WTC11 (cell line): Measurements from ENCODE around the gene SLC10A7. TPM values are rescaled to one million over a fixed set of nuclear protein-coding genes. Genes with fewer than 3 reads are reported as not detected.

Experiments used
- ATAC-seq: fragments of 200-7000 bp; cut with Tn5 transposase; 2 replicates; pipeline ENCODE4 v1.10.0; 2021; ENCODE audit warnings: mild to moderate bottlenecking, moderate library complexity
- CTCF ChIA-PET: fragments of 300-600 bp; sonication (Branson Sonifier 250); formaldehyde crosslinking; loops from one replicate; lab custom pipeline; 2021; ENCODE audit warnings: antibody characterized with exemption; lab: Charles Lee
- POLR2A ChIA-PET: fragments of 350-600 bp; sonication (Branson Sonifier 250); formaldehyde crosslinking; loops from one replicate; lab custom pipeline; 2021; ENCODE audit warnings: antibody characterized with exemption; lab: Charles Lee
- DNase-seq: peaks from one replicate; pipeline ENCODE4 v3.0.0; 2021; ENCODE audit warnings: low spot score
- H3K27ac Mint-ChIP-seq: 2 replicates; pipeline ENCODE4 v1.8.0; 2021; ENCODE audit warnings: mixed read lengths
- H3K27me3 Mint-ChIP-seq: 2 replicates; pipeline ENCODE4 v1.8.0; 2021; ENCODE audit warnings: low read depth, mild to moderate bottlenecking, moderate library complexity, mixed read lengths
- H3K36me3 Mint-ChIP-seq: 2 replicates; pipeline ENCODE4 v1.8.0; 2021; ENCODE audit warnings: mixed read lengths
- H3K4me1 Mint-ChIP-seq: 2 replicates; pipeline ENCODE4 v1.8.0; 2022; ENCODE audit warnings: mixed read lengths
- H3K4me3 Mint-ChIP-seq: 2 replicates; pipeline ENCODE4 v1.8.0; 2021; ENCODE audit warnings: mild to moderate bottlenecking, moderate library complexity, mixed read lengths
- H3K9me3 Mint-ChIP-seq: 2 replicates; pipeline ENCODE4 v1.8.0; 2021; ENCODE audit warnings: mixed read lengths
- AR ChIP-seq: fragments of 250-450 bp; sonication (Bioruptor Pico); IDR thresholded peaks from 2 replicates; pipeline ENCODE4 v1.9.0; 2021; ENCODE audit warnings: mild to moderate bottlenecking
- CDX4 ChIP-seq: fragments of 250-450 bp; sonication (Bioruptor Pico); IDR thresholded peaks from 2 replicates; pipeline ENCODE4 v1.9.0; 2021; ENCODE audit warnings: moderate library complexity, mild to moderate bottlenecking, inconsistent platforms, borderline replicate concordance
- E2F1 ChIP-seq: sonication (generic); formaldehyde crosslinking; IDR thresholded peaks from 2 replicates; pipeline ENCODE4 v1.8.0; 2022; ENCODE audit warnings: mild to moderate bottlenecking, missing genetic modification reagents
- EMX1 ChIP-seq: fragments of 250-450 bp; sonication (Bioruptor Pico); IDR thresholded peaks from 2 replicates; pipeline ENCODE4 v1.8.0; 2021; ENCODE audit warnings: mild to moderate bottlenecking
- ERG ChIP-seq: fragments of 250-450 bp; sonication (Bioruptor Pico); IDR thresholded peaks from 2 replicates; pipeline ENCODE4 v1.8.0; 2021; ENCODE audit warnings: mild to moderate bottlenecking
- FOXK1 ChIP-seq: sonication (generic); formaldehyde crosslinking; IDR thresholded peaks from 2 replicates; pipeline ENCODE4 v1.8.0; 2022; ENCODE audit warnings: mild to moderate bottlenecking, moderate library complexity, missing genetic modification reagents
- GRHL2 ChIP-seq: fragments of 250-450 bp; sonication (Bioruptor Pico); IDR thresholded peaks from 2 replicates; pipeline ENCODE4 v1.8.0; 2022; ENCODE audit warnings: mild to moderate bottlenecking, moderate library complexity; ENCODE audit not compliant: insufficient replicate concordance, severe bottlenecking
- GTF2I ChIP-seq: fragments of 250-450 bp; sonication (Bioruptor Pico); conservative IDR thresholded peaks from 2 replicates; pipeline ENCODE4 v1.4.0; 2021; ENCODE audit warnings: mild to moderate bottlenecking
- HMGA2 ChIP-seq: fragments of 250-450 bp; sonication (Bioruptor Pico); IDR thresholded peaks from 2 replicates; pipeline ENCODE4 v1.4.0; 2021; ENCODE audit warnings: mild to moderate bottlenecking, moderate library complexity
- MXD4 ChIP-seq: fragments of 250-450 bp; sonication (Bioruptor Pico); IDR thresholded peaks from 2 replicates; pipeline ENCODE4 v1.8.0; 2021; ENCODE audit warnings: mild to moderate bottlenecking, moderate library complexity, borderline replicate concordance
- NFE2L1 ChIP-seq: sonication (generic); formaldehyde crosslinking; IDR thresholded peaks from 2 replicates; pipeline ENCODE4 v1.8.1; 2023; ENCODE audit warnings: missing genetic modification reagents
- NFYB ChIP-seq: sonication (generic); formaldehyde crosslinking; conservative IDR thresholded peaks from 2 replicates; pipeline ENCODE4 v1.8.0; 2022; ENCODE audit warnings: low read depth, missing genetic modification reagents
- NR1H2 ChIP-seq: sonication (generic); formaldehyde crosslinking; IDR thresholded peaks from 2 replicates; pipeline ENCODE4 v1.9.0; 2021; ENCODE audit warnings: mild to moderate bottlenecking, moderate library complexity, missing genetic modification reagents
- NR2C2 ChIP-seq: sonication (generic); formaldehyde crosslinking; IDR thresholded peaks from 2 replicates; pipeline ENCODE4 v1.8.0; 2022; ENCODE audit warnings: mild to moderate bottlenecking, missing genetic modification reagents
- PREB ChIP-seq: sonication (generic); formaldehyde crosslinking; IDR thresholded peaks from 2 replicates; pipeline ENCODE4 v1.8.1; 2022; ENCODE audit warnings: mild to moderate bottlenecking, missing genetic modification reagents, moderate library complexity, borderline replicate concordance
- SP1 ChIP-seq: sonication (generic); formaldehyde crosslinking; conservative IDR thresholded peaks from 2 replicates; pipeline ENCODE4 v1.8.1; 2022; ENCODE audit warnings: missing genetic modification reagents
- ZBTB21 ChIP-seq: sonication (generic); formaldehyde crosslinking; IDR thresholded peaks from 2 replicates; pipeline ENCODE4 v1.8.1; 2023; ENCODE audit warnings: mild to moderate bottlenecking, missing genetic modification reagents, borderline replicate concordance
- ZNF396 ChIP-seq: fragments of 250-450 bp; sonication (Bioruptor Pico); IDR thresholded peaks from 2 replicates; pipeline ENCODE4 v1.8.0; 2021; ENCODE audit warnings: mild to moderate bottlenecking, moderate library complexity, borderline replicate concordance
- total RNA-seq: library from RNA; stranded (reverse); gene quantifications from 3 replicates; pipeline ENCODE4 v1.2.3, GENCODE V29; 2021

Gene SLC10A7
- total RNA-seq, 1 experiment from 2014 or later, result 5.0 TPM

GRCh38 chr4:146482788-146483187 lies 39.0 kb downstream of the SLC10A7 start:
- ATAC-seq, result no peak
- ChIA-PET POLR2A (no interaction called here), CTCF (no interaction called here)
- Mint-ChIP-seq H3K4me3 (no peak overlapping the region), H3K27me3 (no peaks in the 10 kb centered on the region; the same call in 1 of the 2 replicates), H3K4me1 (no peaks in the 10 kb centered on the region), H3K27ac (no peak overlapping the region), H3K36me3 (peaks cover 11% of the 10 kb centered on the region), H3K9me3 (peaks cover 26% of the 10 kb centered on the region)
- TF ChIP-seq ZNF396 (CRISPR knock-in tag) (no peak), ZBTB21 (CRISPR knock-in tag) (no peak), GTF2I (no peak)
- DNase-seq, result no peak

- H3K27ac Mint-ChIP-seq, result no peak overlapping the region
- ChIA-PET POLR2A (no interaction called here), CTCF (no interaction called here)
- peaks cover 11% of the 10 kb centered on the region for H3K36me3 Mint-ChIP-seq
- DNase-seq (no peak), ATAC-seq (no peak)
- peaks cover 4% of the 10 kb centered on the region for H3K4me1 Mint-ChIP-seq
- TF ChIP-seq NR1H2 (CRISPR knock-in tag) (no peak), FOXK1 (CRISPR knock-in tag) (no peak), NR2C2 (no peak), PREB (CRISPR knock-in tag) (no peak)
- peaks cover 26% of the 10 kb centered on the region for H3K9me3 Mint-ChIP-seq
- H3K4me3 Mint-ChIP-seq, result no peak overlapping the region
- no peaks in the 10 kb centered on the region; the same call in 1 of the 2 replicates for H3K27me3 Mint-ChIP-seq
Observed at GRCh38 chr4:146481246-146481645, 40.5 kb downstream of the SLC10A7 start.

GRCh38 chr4:146478009-146478408 lies 43.7 kb downstream of the SLC10A7 start:
- no peak for DNase-seq
- Mint-ChIP-seq H3K27ac (no peak overlapping the region), H3K36me3 (peaks cover 11% of the 10 kb centered on the region), H3K9me3 (peaks cover 19% of the 10 kb centered on the region)
- TF ChIP-seq ERG (CRISPR knock-in tag) (no peak), SP1 (CRISPR knock-in tag) (no peak), NFYB (no peak)
- TF ChIP-seq, all 79 proteins: peak for 0
- Mint-ChIP-seq H3K27me3 (no peaks in the 10 kb centered on the region; the same call in 1 of the 2 replicates), H3K4me3 (no peak overlapping the region), H3K4me1 (peaks cover 15% of the 10 kb centered on the region)
- ATAC-seq, result no peak
- CTCF ChIA-PET, result no interaction called here
- POLR2A ChIA-PET, result no interaction called here

GRCh38 chr4:146477054-146477453 lies 44.7 kb downstream of the SLC10A7 start:
- ChIA-PET CTCF (no interaction called here), POLR2A (no interaction called here)
- Mint-ChIP-seq H3K4me3 (no peak overlapping the region), H3K4me1 (peaks cover 25% of the 10 kb centered on the region), H3K9me3 (peaks cover 9% of the 10 kb centered on the region), H3K27ac (no peak overlapping the region), H3K27me3 (no peaks in the 10 kb centered on the region; the same call in 1 of the 2 replicates), H3K36me3 (peaks cover 4% of the 10 kb centered on the region; the same call in 1 of the 2 replicates)
- TF ChIP-seq E2F1 (CRISPR knock-in tag), result no peak
- no peak for TF ChIP-seq CDX4 (CRISPR knock-in tag)
- TF ChIP-seq ZNF396 (CRISPR knock-in tag), result no peak
- no peak for TF ChIP-seq MXD4 (CRISPR knock-in tag)
- no peak for TF ChIP-seq SP1 (CRISPR knock-in tag)
- no peak for TF ChIP-seq HMGA2 (CRISPR knock-in tag)
- no peak for TF ChIP-seq EMX1 (CRISPR knock-in tag)
- no peak for TF ChIP-seq AR (CRISPR knock-in tag)
- TF ChIP-seq NFE2L1, result no peak
- no peak for TF ChIP-seq NR1H2 (CRISPR knock-in tag)
- no peak for TF ChIP-seq GRHL2 (CRISPR knock-in tag)
- no peak for ATAC-seq
- no peak for DNase-seq
